ENCODE measurements around the gene CHST8.

- TF ChIP-seq, protein P1, sequence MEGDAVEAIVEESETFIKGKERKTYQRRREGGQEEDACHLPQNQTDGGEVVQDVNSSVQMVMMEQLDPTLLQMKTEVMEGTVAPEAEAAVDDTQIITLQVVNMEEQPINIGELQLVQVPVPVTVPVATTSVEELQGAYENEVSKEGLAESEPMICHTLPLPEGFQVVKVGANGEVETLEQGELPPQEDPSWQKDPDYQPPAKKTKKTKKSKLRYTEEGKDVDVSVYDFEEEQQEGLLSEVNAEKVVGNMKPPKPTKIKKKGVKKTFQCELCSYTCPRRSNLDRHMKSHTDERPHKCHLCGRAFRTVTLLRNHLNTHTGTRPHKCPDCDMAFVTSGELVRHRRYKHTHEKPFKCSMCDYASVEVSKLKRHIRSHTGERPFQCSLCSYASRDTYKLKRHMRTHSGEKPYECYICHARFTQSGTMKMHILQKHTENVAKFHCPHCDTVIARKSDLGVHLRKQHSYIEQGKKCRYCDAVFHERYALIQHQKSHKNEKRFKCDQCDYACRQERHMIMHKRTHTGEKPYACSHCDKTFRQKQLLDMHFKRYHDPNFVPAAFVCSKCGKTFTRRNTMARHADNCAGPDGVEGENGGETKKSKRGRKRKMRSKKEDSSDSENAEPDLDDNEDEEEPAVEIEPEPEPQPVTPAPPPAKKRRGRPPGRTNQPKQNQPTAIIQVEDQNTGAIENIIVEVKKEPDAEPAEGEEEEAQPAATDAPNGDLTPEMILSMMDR (IDR thresholded peaks at IDR 0.05; ENCODE audit: low read depth, low read length, missing input control) = no peak
- TF ChIP-seq TAF1 (conservative IDR thresholded peaks at IDR 0.05) (no peak), REST (IDR thresholded peaks at IDR 0.05) (no peak), GABPA (IDR thresholded peaks at IDR 0.05 in 1 of 2, conservative IDR thresholded peaks at IDR 0.05 in 1 of 2) (no peak), SP1 (IDR thresholded peaks at IDR 0.05) (no peak), YY1 (IDR thresholded peaks at IDR 0.05) (no peak), JUND (IDR thresholded peaks at IDR 0.05) (no peak), EGR1 (IDR thresholded peaks at IDR 0.05; ENCODE audit: low read depth in 2 of 2) (no peak), ATF3 (IDR thresholded peaks at IDR 0.05) (no peak), FOXA1 (IDR thresholded peaks at IDR 0.05) (no peak)
- TF ChIP-seq, protein P2, sequence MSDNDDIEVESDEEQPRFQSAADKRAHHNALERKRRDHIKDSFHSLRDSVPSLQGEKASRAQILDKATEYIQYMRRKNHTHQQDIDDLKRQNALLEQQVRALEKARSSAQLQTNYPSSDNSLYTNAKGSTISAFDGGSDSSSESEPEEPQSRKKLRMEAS (IDR thresholded peaks at IDR 0.05) = no peak
- TF ChIP-seq, protein P3, sequence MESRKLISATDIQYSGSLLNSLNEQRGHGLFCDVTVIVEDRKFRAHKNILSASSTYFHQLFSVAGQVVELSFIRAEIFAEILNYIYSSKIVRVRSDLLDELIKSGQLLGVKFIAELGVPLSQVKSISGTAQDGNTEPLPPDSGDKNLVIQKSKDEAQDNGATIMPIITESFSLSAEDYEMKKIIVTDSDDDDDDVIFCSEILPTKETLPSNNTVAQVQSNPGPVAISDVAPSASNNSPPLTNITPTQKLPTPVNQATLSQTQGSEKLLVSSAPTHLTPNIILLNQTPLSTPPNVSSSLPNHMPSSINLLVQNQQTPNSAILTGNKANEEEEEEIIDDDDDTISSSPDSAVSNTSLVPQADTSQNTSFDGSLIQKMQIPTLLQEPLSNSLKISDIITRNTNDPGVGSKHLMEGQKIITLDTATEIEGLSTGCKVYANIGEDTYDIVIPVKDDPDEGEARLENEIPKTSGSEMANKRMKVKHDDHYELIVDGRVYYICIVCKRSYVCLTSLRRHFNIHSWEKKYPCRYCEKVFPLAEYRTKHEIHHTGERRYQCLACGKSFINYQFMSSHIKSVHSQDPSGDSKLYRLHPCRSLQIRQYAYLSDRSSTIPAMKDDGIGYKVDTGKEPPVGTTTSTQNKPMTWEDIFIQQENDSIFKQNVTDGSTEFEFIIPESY (IDR thresholded peaks at IDR 0.05) = no peak
Measured at GRCh38 chr19:33702606-33703437, 81.1 kb downstream of the CHST8 start.
